GM12891 (cell line): ENCODE data around the gene B4GALT3.

Experiments
- PAX5 ChIP-seq: IDR thresholded peaks from 2 replicates; pipeline ENCODE4 v1.6.1; 2011; ENCODE audit warnings: low read length, moderate library complexity, mild to moderate bottlenecking; ENCODE audit not compliant: insufficient read depth, severe bottlenecking
- POLR2A ChIP-seq: IDR thresholded peaks from 2 replicates; pipeline ENCODE4 v1.6.1; 2011; ENCODE audit warnings: low read depth, low read length, control low read depth
- POLR2AphosphoS5 ChIP-seq: IDR thresholded peaks from 2 replicates; pipeline ENCODE4 v1.6.1; 2011; ENCODE audit warnings: low read depth, low read length, control low read depth
- POU2F2 ChIP-seq: IDR thresholded peaks from 2 replicates; pipeline ENCODE4 v1.6.1; 2011; ENCODE audit warnings: low read depth, mild to moderate bottlenecking, control low read depth, low read length, moderate library complexity
- SPI1 ChIP-seq: IDR thresholded peaks from 2 replicates; pipeline ENCODE4 v1.6.1; 2011; ENCODE audit warnings: low read depth, low read length, control low read depth
- TAF1 ChIP-seq: IDR thresholded peaks from 2 replicates; pipeline ENCODE4 v1.6.1; 2011; ENCODE audit warnings: low read depth, low read length, control low read depth

DNA sequence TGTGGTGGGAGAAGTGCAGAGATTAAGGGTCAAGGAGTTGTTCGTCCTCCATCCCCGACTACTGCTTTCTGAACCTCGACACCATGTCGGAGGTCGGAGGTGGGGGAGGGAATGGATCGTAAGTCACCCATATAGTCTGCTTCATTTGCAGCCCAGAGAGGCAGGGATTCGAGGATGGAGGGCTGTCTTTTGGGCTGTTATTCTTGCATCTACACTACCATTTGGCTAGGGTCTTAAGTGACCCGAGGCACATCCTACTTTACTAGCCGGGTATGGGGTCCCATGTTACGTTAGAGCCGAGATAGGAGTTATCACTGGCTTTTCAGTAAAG lies 17.4 kb downstream of the B4GALT3 start:
- TF ChIP-seq POLR2A = no peak
- no peak for TF ChIP-seq SPI1
- TF ChIP-seq TAF1 = no peak
- TF ChIP-seq POLR2AphosphoS5 = no peak
- TF ChIP-seq POU2F2 = no peak
- no peak for TF ChIP-seq PAX5
